ENCODE data around the gene SULF2. TPM values are rescaled to one million over a fixed set of nuclear protein-coding genes. Genes with fewer than 3 reads are reported as not detected.
A peak's percentile ranks its signal among the peaks of the same experiment; 100 is the strongest.

SULF2 gene
- total and polyA plus RNA-seq, 2 of the 13 experiments (the other 11 are each of a cell fraction or from before 2014, with no cell fraction given), result 7.2 to 50.9 TPM

DNA sequence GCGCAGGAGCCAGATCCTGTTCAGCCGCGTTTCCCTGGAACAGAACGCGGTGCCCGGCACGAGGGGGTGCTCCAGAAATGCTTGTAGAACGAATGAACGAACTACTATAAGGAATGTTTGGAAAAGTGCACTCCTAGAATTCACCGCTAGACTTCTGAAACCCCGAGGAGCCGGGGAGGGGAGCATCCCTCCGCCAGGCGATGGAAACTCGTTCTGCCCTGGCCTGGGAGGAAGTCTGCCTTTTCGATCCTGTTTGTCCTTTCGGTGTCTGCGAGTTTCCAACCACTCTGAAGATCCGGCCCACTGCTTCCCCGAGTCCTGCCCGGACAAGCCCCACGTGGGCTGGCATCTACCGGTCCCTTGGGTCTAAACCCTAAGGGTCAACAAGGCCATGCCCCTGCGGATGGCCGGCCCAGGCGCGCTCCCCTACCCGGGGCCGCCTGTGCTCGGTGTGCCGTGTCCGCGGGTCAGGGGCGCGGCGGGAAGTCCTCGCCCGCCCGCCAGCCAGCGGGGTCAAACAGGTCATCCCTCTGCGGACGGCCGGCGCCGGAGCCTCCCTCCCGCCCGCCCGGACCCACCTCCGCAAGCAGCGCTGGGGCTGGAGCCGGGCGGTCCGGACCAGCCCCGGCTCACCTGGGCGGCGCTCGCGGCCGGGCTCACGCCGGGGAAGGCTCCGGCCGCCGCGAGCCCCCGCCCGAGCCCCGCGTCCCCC lies 526 bp downstream of the SULF2 start (continued):
- TF ChIP-seq, protein P1, sequence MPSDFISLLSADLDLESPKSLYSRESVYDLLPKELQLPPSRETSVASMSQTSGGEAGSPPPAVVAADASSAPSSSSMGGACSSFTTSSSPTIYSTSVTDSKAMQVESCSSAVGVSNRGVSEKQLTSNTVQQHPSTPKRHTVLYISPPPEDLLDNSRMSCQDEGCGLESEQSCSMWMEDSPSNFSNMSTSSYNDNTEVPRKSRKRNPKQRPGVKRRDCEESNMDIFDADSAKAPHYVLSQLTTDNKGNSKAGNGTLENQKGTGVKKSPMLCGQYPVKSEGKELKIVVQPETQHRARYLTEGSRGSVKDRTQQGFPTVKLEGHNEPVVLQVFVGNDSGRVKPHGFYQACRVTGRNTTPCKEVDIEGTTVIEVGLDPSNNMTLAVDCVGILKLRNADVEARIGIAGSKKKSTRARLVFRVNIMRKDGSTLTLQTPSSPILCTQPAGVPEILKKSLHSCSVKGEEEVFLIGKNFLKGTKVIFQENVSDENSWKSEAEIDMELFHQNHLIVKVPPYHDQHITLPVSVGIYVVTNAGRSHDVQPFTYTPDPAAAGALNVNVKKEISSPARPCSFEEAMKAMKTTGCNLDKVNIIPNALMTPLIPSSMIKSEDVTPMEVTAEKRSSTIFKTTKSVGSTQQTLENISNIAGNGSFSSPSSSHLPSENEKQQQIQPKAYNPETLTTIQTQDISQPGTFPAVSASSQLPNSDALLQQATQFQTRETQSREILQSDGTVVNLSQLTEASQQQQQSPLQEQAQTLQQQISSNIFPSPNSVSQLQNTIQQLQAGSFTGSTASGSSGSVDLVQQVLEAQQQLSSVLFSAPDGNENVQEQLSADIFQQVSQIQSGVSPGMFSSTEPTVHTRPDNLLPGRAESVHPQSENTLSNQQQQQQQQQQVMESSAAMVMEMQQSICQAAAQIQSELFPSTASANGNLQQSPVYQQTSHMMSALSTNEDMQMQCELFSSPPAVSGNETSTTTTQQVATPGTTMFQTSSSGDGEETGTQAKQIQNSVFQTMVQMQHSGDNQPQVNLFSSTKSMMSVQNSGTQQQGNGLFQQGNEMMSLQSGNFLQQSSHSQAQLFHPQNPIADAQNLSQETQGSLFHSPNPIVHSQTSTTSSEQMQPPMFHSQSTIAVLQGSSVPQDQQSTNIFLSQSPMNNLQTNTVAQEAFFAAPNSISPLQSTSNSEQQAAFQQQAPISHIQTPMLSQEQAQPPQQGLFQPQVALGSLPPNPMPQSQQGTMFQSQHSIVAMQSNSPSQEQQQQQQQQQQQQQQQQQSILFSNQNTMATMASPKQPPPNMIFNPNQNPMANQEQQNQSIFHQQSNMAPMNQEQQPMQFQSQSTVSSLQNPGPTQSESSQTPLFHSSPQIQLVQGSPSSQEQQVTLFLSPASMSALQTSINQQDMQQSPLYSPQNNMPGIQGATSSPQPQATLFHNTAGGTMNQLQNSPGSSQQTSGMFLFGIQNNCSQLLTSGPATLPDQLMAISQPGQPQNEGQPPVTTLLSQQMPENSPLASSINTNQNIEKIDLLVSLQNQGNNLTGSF (CRISPR knock-in tag; IDR thresholded peaks at IDR 0.05), result peak; percentile 50; the same call in 1 of the 2 replicates
- TF ChIP-seq ZNF510 (CRISPR knock-in tag; IDR thresholded peaks at IDR 0.05; ENCODE audit: low read depth) (0 out of 2 replicates have a peak, but pooled peaks have one; percentile 33), ZNF235 (CRISPR knock-in tag; IDR thresholded peaks at IDR 0.05; ENCODE audit: borderline replicate concordance) (no peak), ZMYM3 (CRISPR knock-in tag; IDR thresholded peaks at IDR 0.05) (no peak), YEATS4 (CRISPR knock-in tag; IDR thresholded peaks at IDR 0.05; ENCODE audit: borderline replicate concordance) (peak; percentile 46), SRY (CRISPR knock-in tag; IDR thresholded peaks at IDR 0.05) (0 out of 2 replicates have a peak, but pooled peaks have one; percentile 47), PITX1 (CRISPR knock-in tag; IDR thresholded peaks at IDR 0.05) (peak; percentile 60; the same call in 1 of the 2 replicates), PHF8 (CRISPR knock-in tag; IDR thresholded peaks at IDR 0.05) (peak; percentile 47), HDAC2 (CRISPR knock-in tag; IDR thresholded peaks at IDR 0.05) (peak; percentile 54; the same call in 1 of the 2 replicates), GABPB1 (CRISPR knock-in tag; IDR thresholded peaks at IDR 0.05) (peak; percentile 31; the same call in 1 of the 2 replicates), DNMT1 (CRISPR knock-in tag; IDR thresholded peaks at IDR 0.05) (0 out of 2 replicates have a peak, but pooled peaks have one; percentile 28), LCORL (IDR thresholded peaks at IDR 0.05) (no peak), LCORL (CRISPR knock-in tag; IDR thresholded peaks at IDR 0.05) (no peak), NR2F6 (IDR thresholded peaks at IDR 0.05) (peak; percentile 33; the same call in 1 of the 2 replicates), NR2F6 (CRISPR knock-in tag; IDR thresholded peaks at IDR 0.05) (peak; percentile 63; the same call in 1 of the 2 replicates), SOX5 (CRISPR knock-in tag; IDR thresholded peaks at IDR 0.05; ENCODE audit: borderline replicate concordance) (no peak), HOXA3 (CRISPR knock-in tag; IDR thresholded peaks at IDR 0.05) (peak; percentile 66), ARNT2 (CRISPR knock-in tag; IDR thresholded peaks at IDR 0.05; ENCODE audit: low read depth) (peak; percentile 56; the same call in 1 of the 2 replicates), TBX2 (CRISPR knock-in tag; IDR thresholded peaks at IDR 0.05; ENCODE audit: borderline replicate concordance) (peak; percentile 27; the same call in 1 of the 2 replicates)
- TF ChIP-seq, protein P2, sequence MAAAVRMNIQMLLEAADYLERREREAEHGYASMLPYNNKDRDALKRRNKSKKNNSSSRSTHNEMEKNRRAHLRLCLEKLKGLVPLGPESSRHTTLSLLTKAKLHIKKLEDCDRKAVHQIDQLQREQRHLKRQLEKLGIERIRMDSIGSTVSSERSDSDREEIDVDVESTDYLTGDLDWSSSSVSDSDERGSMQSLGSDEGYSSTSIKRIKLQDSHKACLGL (CRISPR knock-in tag; IDR thresholded peaks at IDR 0.05), result peak; percentile 54
- TF ChIP-seq, protein P3, sequence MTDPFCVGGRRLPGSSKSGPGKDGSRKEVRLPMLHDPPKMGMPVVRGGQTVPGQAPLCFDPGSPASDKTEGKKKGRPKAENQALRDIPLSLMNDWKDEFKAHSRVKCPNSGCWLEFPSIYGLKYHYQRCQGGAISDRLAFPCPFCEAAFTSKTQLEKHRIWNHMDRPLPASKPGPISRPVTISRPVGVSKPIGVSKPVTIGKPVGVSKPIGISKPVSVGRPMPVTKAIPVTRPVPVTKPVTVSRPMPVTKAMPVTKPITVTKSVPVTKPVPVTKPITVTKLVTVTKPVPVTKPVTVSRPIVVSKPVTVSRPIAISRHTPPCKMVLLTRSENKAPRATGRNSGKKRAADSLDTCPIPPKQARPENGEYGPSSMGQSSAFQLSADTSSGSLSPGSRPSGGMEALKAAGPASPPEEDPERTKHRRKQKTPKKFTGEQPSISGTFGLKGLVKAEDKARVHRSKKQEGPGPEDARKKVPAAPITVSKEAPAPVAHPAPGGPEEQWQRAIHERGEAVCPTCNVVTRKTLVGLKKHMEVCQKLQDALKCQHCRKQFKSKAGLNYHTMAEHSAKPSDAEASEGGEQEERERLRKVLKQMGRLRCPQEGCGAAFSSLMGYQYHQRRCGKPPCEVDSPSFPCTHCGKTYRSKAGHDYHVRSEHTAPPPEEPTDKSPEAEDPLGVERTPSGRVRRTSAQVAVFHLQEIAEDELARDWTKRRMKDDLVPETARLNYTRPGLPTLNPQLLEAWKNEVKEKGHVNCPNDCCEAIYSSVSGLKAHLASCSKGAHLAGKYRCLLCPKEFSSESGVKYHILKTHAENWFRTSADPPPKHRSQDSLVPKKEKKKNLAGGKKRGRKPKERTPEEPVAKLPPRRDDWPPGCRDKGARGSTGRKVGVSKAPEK (CRISPR knock-in tag; IDR thresholded peaks at IDR 0.05; ENCODE audit: borderline replicate concordance), result peak; percentile 48; the same call in 1 of the 2 replicates
- TF ChIP-seq, protein P4, sequence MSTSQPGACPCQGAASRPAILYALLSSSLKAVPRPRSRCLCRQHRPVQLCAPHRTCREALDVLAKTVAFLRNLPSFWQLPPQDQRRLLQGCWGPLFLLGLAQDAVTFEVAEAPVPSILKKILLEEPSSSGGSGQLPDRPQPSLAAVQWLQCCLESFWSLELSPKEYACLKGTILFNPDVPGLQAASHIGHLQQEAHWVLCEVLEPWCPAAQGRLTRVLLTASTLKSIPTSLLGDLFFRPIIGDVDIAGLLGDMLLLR (CRISPR knock-in tag; IDR thresholded peaks at IDR 0.05), result peak; percentile 21; the same call in 1 of the 2 replicates

All from HepG2 (cell line).